Neural progenitor cell (in vitro differentiated cells): ENCODE measurements around the gene IL27RA. TPM values are rescaled to one million over a fixed set of nuclear protein-coding genes. Genes with fewer than 3 reads are reported as not detected.

ENCODE experiments used
- DNase-seq: peaks from one replicate; pipeline ENCODE4 v3.0.0-alpha.2; 2016; ENCODE audit warnings: low spot score
- H2AFZ ChIP-seq: fragments of 200-600 bp; sonication (generic); replicated peaks from 2 replicates; pipeline ENCODE4 v1.6.1; 2016; ENCODE audit warnings: antibody characterized with exemption
- H3F3A ChIP-seq: fragments of 200-600 bp; sonication (generic); 2 replicates; pipeline ENCODE4 v1.6.1; 2016; ENCODE audit warnings: antibody characterized with exemption, low read depth
- H3K27ac ChIP-seq: fragments of 200-600 bp; sonication (generic); 2 replicates; pipeline ENCODE4 v1.5.1; 2016; ENCODE audit warnings: mild to moderate bottlenecking
- H3K27me3 ChIP-seq: fragments of 200-600 bp; sonication (generic); 2 replicates; pipeline ENCODE4 v1.6.1; 2016; ENCODE audit warnings: mild to moderate bottlenecking, moderate library complexity
- H3K36me3 ChIP-seq: fragments of 200-600 bp; sonication (generic); 2 replicates; pipeline ENCODE4 v1.5.1; 2016
- H3K4me1 ChIP-seq: fragments of 200-600 bp; sonication (generic); 2 replicates; pipeline ENCODE4 v1.6.1; 2016; ENCODE audit warnings: mixed run types
- H3K4me2 ChIP-seq: fragments of 200-600 bp; sonication (generic); 2 replicates; pipeline ENCODE4 v1.6.1; 2016
- H3K4me3 ChIP-seq: fragments of 200-600 bp; sonication (generic); 2 replicates; pipeline ENCODE4 v1.5.1; 2016
- H3K79me2 ChIP-seq: fragments of 200-600 bp; sonication (generic); 2 replicates; pipeline ENCODE4 v1.6.1; 2016; ENCODE audit warnings: low read depth
- H3K9ac ChIP-seq: fragments of 200-600 bp; sonication (generic); 2 replicates; pipeline ENCODE4 v1.6.1; 2016
- H3K9me3 ChIP-seq: fragments of 200-600 bp; sonication (generic); 2 replicates; pipeline ENCODE4 v1.5.1; 2016; ENCODE audit warnings: low read depth
- H4K20me1 ChIP-seq: fragments of 200-600 bp; sonication (generic); 2 replicates; pipeline ENCODE4 v1.6.1; 2016; ENCODE audit warnings: low read depth
- H3K27ac Mint-ChIP-seq: 3 replicates; pipeline ENCODE4 v1.8.0; 2021; ENCODE audit warnings: mixed read lengths
- H3K27me3 Mint-ChIP-seq: 2 replicates; pipeline ENCODE4 v1.8.0; 2022; ENCODE audit warnings: low read depth, mild to moderate bottlenecking, inconsistent platforms, moderate library complexity, mixed read lengths; ENCODE audit not compliant: insufficient read depth
- H3K36me3 Mint-ChIP-seq: 3 replicates; pipeline ENCODE4 v1.8.0; 2021; ENCODE audit warnings: mixed read lengths
- H3K4me1 Mint-ChIP-seq: 3 replicates; pipeline ENCODE4 v1.8.0; 2021; ENCODE audit warnings: mixed read lengths
- H3K4me3 Mint-ChIP-seq: 3 replicates; pipeline ENCODE4 v1.8.0; 2021; ENCODE audit warnings: mild to moderate bottlenecking, moderate library complexity, mixed read lengths
- H3K9me3 Mint-ChIP-seq: 3 replicates; pipeline ENCODE4 v1.8.0; 2020; ENCODE audit warnings: mixed read lengths
- CTCF ChIP-seq: fragments of 200-600 bp; sonication (generic); IDR thresholded peaks from 2 replicates; pipeline ENCODE4 v1.5.1; 2017; ENCODE audit warnings: antibody characterized with exemption, mild to moderate bottlenecking
- EZH2 ChIP-seq: fragments of 200-600 bp; sonication (generic); IDR thresholded peaks from 2 replicates; pipeline ENCODE4 v1.6.1; 2017; ENCODE audit warnings: antibody characterized with exemption, mild to moderate bottlenecking, moderate library complexity
- EZH2phosphoT487 ChIP-seq: fragments of 200-600 bp; sonication (generic); IDR thresholded peaks from 2 replicates; pipeline ENCODE4 v1.6.1; 2017; ENCODE audit warnings: antibody characterized with exemption
- total RNA-seq: library from RNA; depleted of rRNA; stranded (reverse); fragments of >200 nt; gene quantifications from 2 replicates; pipeline ENCODE4 v1.2.3, GENCODE V29; 2015; ENCODE audit warnings: low replicate concordance

IL27RA gene
- total RNA-seq, 1 donor from 2014 or later: 1.2 TPM

GRCh38 chr19:14053500-14053899 is 21.9 kb downstream of the IL27RA start:
- H3K4me2 ChIP-seq: no peak overlapping the region
- no peak overlapping the region for H2AFZ ChIP-seq
- no peaks in the 10 kb centered on the region for H3K9me3 Mint-ChIP-seq
- peaks cover 19% of the 10 kb centered on the region for H3K27me3 ChIP-seq
- no peaks in the 10 kb centered on the region for H3K36me3 ChIP-seq
- H3K9me3 ChIP-seq: no peaks in the 10 kb centered on the region
- H3K79me2 ChIP-seq: no peaks in the 10 kb centered on the region
- no peak for TF ChIP-seq EZH2
- TF ChIP-seq EZH2phosphoT487: no peak
- no peak for TF ChIP-seq CTCF
- no peak overlapping the region for H3K27ac ChIP-seq
- H3K27me3 Mint-ChIP-seq: peaks cover 29% of the 10 kb centered on the region
- no peaks in the 10 kb centered on the region for H3K4me1 ChIP-seq
- no peaks in the 10 kb centered on the region for H3K36me3 Mint-ChIP-seq
- H3K4me3 ChIP-seq: no peak overlapping the region
- no peak overlapping the region for H3K9ac ChIP-seq
- H3K4me1 Mint-ChIP-seq: peaks cover 16% of the 10 kb centered on the region
- no peak overlapping the region for H3K27ac Mint-ChIP-seq
- peaks cover 22% of the 10 kb centered on the region for H3F3A ChIP-seq
- H4K20me1 ChIP-seq: no peaks in the 10 kb centered on the region
- H3K4me3 Mint-ChIP-seq: no peak overlapping the region
- DNase-seq: no peak

- Histone ChIP-seq H3K9ac (no peak overlapping the region), H3K27ac (no peak overlapping the region), H2AFZ (no peak overlapping the region), H3K4me2 (no peak overlapping the region), H3K4me1 (no peaks in the 10 kb centered on the region), H3K36me3 (no peaks in the 10 kb centered on the region), H3F3A (peaks cover 25% of the 10 kb centered on the region), H3K4me3 (no peak overlapping the region), H3K79me2 (no peaks in the 10 kb centered on the region), H3K27me3 (peaks cover 25% of the 10 kb centered on the region), H4K20me1 (no peaks in the 10 kb centered on the region), H3K9me3 (no peaks in the 10 kb centered on the region)
- Mint-ChIP-seq H3K36me3 (no peaks in the 10 kb centered on the region), H3K9me3 (no peaks in the 10 kb centered on the region), H3K27me3 (peaks cover 33% of the 10 kb centered on the region), H3K27ac (peak overlapping the region; percentile 72), H3K4me3 (no peak overlapping the region), H3K4me1 (peaks cover 20% of the 10 kb centered on the region)
- no peak for TF ChIP-seq EZH2phosphoT487
- DNase-seq: no peak
Observed at GRCh38 chr19:14054099-14054498, 22.5 kb downstream of the IL27RA start.

- Histone ChIP-seq H3K4me2 (no peak overlapping the region), H4K20me1 (no peaks in the 10 kb centered on the region), H3K27ac (no peak overlapping the region), H3F3A (peaks cover 25% of the 10 kb centered on the region), H3K36me3 (no peaks in the 10 kb centered on the region), H3K9ac (no peak overlapping the region), H3K4me3 (no peak overlapping the region), H3K79me2 (no peaks in the 10 kb centered on the region), H3K9me3 (no peaks in the 10 kb centered on the region), H3K4me1 (no peaks in the 10 kb centered on the region), H2AFZ (no peak overlapping the region), H3K27me3 (peaks cover 31% of the 10 kb centered on the region)
- no peak for TF ChIP-seq EZH2phosphoT487
- TF ChIP-seq EZH2: no peak
- TF ChIP-seq CTCF: no peak
- Mint-ChIP-seq H3K36me3 (no peaks in the 10 kb centered on the region), H3K4me1 (peaks cover 26% of the 10 kb centered on the region), H3K27ac (no peak overlapping the region), H3K4me3 (no peak overlapping the region), H3K27me3 (peaks cover 36% of the 10 kb centered on the region), H3K9me3 (no peaks in the 10 kb centered on the region)
- no peak for DNase-seq
Observed at GRCh38 chr19:14054721-14055120, 23.2 kb downstream of the IL27RA start.

GRCh38 chr19:14055396-14055795 is 23.8 kb downstream of the IL27RA start:
- no peaks in the 10 kb centered on the region for H3K9me3 Mint-ChIP-seq
- Histone ChIP-seq H3K9me3 (no peaks in the 10 kb centered on the region), H3K9ac (no peak overlapping the region), H2AFZ (no peak overlapping the region), H3K4me1 (no peaks in the 10 kb centered on the region), H3K4me2 (no peak overlapping the region), H4K20me1 (no peaks in the 10 kb centered on the region), H3K79me2 (no peaks in the 10 kb centered on the region), H3F3A (peaks cover 25% of the 10 kb centered on the region), H3K36me3 (no peaks in the 10 kb centered on the region), H3K4me3 (no peak overlapping the region), H3K27me3 (peaks cover 35% of the 10 kb centered on the region), H3K27ac (no peak overlapping the region)
- TF ChIP-seq EZH2phosphoT487 (no peak), CTCF (no peak), EZH2 (no peak)
- no peaks in the 10 kb centered on the region for H3K36me3 Mint-ChIP-seq
- DNase-seq: no peak
- peak overlapping the region; percentile 52 for H3K27ac Mint-ChIP-seq
- H3K4me1 Mint-ChIP-seq: peaks cover 31% of the 10 kb centered on the region
- peaks cover 41% of the 10 kb centered on the region for H3K27me3 Mint-ChIP-seq
- H3K4me3 Mint-ChIP-seq: no peak overlapping the region
